Measurements from ENCODE around the gene ANKS1B. TPM values are rescaled to one million over a fixed set of nuclear protein-coding genes. Genes with fewer than 3 reads are reported as not detected.

Gene ANKS1B
- total and polyA plus RNA-seq, 7 donors = 0.46 to 7.4 (median 3.6) TPM

DNA sequence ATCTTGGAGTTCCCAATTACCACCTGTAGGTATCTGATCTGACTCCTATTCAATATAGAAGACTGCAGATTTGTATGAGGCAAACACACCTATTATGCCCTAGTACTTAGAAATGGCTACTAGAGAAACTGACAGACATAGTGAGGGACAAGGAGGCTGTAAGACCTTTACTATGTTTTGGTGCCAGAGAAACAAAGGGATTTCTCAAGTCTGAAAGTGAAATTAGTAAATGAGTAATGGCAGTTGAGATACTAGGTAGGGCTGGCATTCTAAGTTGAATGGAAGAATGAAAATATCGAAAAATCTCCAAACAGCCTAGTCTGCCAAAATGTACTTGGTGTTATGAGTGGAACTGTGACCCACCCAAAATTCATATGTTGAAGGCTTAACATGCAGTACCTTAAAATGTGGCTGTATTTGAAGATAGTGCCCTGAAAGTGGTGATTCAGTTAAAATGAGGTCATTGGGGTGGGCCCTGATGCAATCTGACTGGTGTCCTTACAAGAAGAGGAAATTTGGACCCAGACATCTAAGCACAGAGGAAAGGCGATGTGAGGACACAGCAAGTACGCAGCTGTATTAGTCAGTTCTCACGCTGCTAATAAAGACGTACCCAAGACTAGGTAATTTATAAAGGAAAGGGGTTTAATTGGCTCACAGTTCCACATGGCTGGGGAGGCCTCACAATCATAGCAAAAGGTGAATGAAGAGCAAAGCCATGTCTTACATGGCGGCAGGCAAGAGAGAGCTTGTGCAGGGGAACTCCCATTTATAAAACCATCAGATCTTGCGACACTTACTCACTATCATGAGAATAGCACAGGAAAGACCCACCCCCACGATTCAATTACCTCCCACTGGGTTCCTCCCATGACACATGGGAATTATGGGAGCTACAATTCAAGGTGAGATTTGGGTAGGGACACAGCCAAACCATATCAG, 1212.7 kb downstream of the ANKS1B start:
- TF ChIP-seq, protein P1, sequence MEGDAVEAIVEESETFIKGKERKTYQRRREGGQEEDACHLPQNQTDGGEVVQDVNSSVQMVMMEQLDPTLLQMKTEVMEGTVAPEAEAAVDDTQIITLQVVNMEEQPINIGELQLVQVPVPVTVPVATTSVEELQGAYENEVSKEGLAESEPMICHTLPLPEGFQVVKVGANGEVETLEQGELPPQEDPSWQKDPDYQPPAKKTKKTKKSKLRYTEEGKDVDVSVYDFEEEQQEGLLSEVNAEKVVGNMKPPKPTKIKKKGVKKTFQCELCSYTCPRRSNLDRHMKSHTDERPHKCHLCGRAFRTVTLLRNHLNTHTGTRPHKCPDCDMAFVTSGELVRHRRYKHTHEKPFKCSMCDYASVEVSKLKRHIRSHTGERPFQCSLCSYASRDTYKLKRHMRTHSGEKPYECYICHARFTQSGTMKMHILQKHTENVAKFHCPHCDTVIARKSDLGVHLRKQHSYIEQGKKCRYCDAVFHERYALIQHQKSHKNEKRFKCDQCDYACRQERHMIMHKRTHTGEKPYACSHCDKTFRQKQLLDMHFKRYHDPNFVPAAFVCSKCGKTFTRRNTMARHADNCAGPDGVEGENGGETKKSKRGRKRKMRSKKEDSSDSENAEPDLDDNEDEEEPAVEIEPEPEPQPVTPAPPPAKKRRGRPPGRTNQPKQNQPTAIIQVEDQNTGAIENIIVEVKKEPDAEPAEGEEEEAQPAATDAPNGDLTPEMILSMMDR (IDR thresholded peaks at IDR 0.05) = no peak
- intact Hi-C loops (cut with DNase I) = no loop called here
- WGBS, 3 donors = 91 to 94% (median 92%) methylated on average over 8 of the region's 8 CpGs
- Histone ChIP-seq H3K27ac (no peak overlapping the region), H3K4me1 (no peaks in the 10 kb centered on the region), H3K27me3 (ENCODE audit: insufficient read depth in 3 of 3, low read length in 2 of 3) (no peaks in the 10 kb centered on the region), H3K4me3 (no peak overlapping the region), H3K36me3 (ENCODE audit: insufficient read depth in 1 of 2, low read depth in 1 of 2) (no peaks in the 10 kb centered on the region), H3K9me3 (no peaks in the 10 kb centered on the region)
- no peak for DNase-seq
- ATAC-seq = no peak

DNA sequence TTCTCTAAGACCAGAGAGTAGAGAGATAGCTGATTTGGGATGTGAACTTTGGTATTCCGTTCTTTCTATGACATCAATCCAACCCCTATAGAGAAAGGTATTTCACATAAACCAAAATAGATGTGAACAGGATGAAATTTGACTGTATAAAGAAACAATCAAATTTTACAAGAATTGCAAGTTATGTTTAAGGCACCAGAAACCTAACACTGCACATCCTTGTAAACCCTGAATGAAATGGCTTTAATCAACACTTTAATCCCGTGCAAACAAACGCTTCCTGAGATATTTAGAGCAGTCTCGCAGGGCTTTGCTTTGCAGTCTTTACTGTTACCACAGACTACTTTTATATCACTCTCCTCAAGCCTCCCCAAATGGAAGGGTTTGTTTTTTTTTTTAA, 1214.5 kb downstream of the ANKS1B start:
- ATAC-seq (no peak), DNase-seq (no peak)
- H3K9me3 ChIP-seq = no peaks in the 10 kb centered on the region
- H3K4me1 ChIP-seq = no peaks in the 10 kb centered on the region
- WGBS, 3 donors = 78 to 83% (median 79%) methylated on average over 4 of the region's 4 CpGs
- TF ChIP-seq, protein P1 (IDR thresholded peaks at IDR 0.05) = no peak
- no peaks in the 10 kb centered on the region for H3K27me3 ChIP-seq (ENCODE audit: insufficient read depth in 3 of 3, low read length in 2 of 3)
- H3K27ac ChIP-seq = no peak overlapping the region
- no peaks in the 10 kb centered on the region for H3K36me3 ChIP-seq (ENCODE audit: insufficient read depth in 1 of 2, low read depth in 1 of 2)
- H3K4me3 ChIP-seq = no peak overlapping the region
- intact Hi-C loops (cut with DNase I) = no loop called here

DNA sequence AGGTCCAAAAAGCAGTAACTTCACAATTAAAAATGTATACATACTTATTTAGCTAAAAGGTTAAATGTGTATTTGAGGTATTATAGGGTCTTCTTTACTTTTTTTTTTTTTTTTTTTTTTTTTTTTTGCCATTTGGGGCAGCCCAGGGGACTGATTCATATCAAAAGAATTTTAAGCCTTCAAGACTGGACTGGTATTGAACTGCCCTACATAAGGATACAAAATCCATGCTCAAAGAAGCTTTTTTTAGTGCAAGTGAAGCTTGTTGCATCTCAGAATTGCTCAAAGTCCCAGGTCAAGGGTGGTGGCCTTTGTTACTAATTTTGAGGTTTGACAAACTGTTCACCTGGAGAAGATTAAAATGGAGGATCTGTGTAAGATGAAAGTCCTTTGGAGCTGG, 1215.7 kb downstream of the ANKS1B start:
- no peaks in the 10 kb centered on the region for H3K4me1 ChIP-seq
- intact Hi-C loops (cut with DNase I) = no loop called here
- no peaks in the 10 kb centered on the region for H3K36me3 ChIP-seq (ENCODE audit: insufficient read depth in 1 of 2, low read depth in 1 of 2)
- H3K27me3 ChIP-seq (ENCODE audit: insufficient read depth in 3 of 3, low read length in 2 of 3) = no peaks in the 10 kb centered on the region
- TF ChIP-seq, protein P1 (IDR thresholded peaks at IDR 0.05) = no peak
- H3K4me3 ChIP-seq = no peak overlapping the region
- DNase-seq (no peak), ATAC-seq (no peak)
- H3K27ac ChIP-seq = no peak overlapping the region
- no peaks in the 10 kb centered on the region for H3K9me3 ChIP-seq

DNA sequence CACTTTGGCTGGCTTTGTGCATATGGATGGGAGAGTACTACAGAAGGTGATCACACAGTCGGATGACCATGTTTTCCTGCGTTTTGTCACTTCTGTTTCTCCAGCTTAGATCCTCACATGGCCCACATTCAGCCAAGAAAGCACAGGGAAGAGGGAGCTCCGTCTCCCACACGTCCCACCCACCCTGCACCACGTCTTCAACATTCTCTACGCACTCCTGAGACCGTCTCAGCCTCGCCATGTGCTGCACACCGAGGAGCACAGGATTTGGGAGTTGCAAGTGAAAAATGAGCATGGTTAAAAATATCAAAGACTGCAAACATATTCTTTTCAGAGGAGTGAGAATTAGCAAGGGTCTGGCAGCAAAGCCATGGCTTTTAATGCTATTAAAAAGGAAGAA, 1217.5 kb downstream of the ANKS1B start:
- no peaks in the 10 kb centered on the region for H3K27me3 ChIP-seq (ENCODE audit: insufficient read depth in 3 of 3, low read length in 2 of 3)
- ATAC-seq (no peak), DNase-seq (no peak)
- WGBS, 3 donors = 80 to 84% (median 81%) methylated on average over 9 of the region's 9 CpGs
- H3K4me1 ChIP-seq = no peaks in the 10 kb centered on the region
- H3K27ac ChIP-seq = no peak overlapping the region
- H3K4me3 ChIP-seq = no peak overlapping the region
- TF ChIP-seq, protein P1 (IDR thresholded peaks at IDR 0.05) = no peak
- H3K36me3 ChIP-seq (ENCODE audit: insufficient read depth in 1 of 2, low read depth in 1 of 2) = no peaks in the 10 kb centered on the region
- intact Hi-C loops (cut with DNase I) = no loop called here
- no peaks in the 10 kb centered on the region for H3K9me3 ChIP-seq
